GM18909 (cell line): ENCODE data around the gene MDGA2.
"Not testable (repeated sequence)": the region's sequence is repeated elsewhere in the genome, so short reads cannot be mapped to it uniquely, and the experiment has no call there.

Experiments
- ATAC-seq: cut with Tn5 transposase; IDR thresholded peaks from one replicate; pipeline ENCODE4 v1.9.1; 2021; ENCODE audit warnings: mild to moderate bottlenecking; ENCODE audit not compliant: unreplicated experiment, poor library complexity

Gene MDGA2

GRCh38 chr14:47186486-47186885 is 488.9 kb downstream of the MDGA2 start:
- ATAC-seq: no peak

GRCh38 chr14:47179906-47180305 is 495.5 kb downstream of the MDGA2 start:
- no peak for ATAC-seq

- ATAC-seq: not testable (repeated sequence)
Observed at GRCh38 chr14:47171896-47172295, 503.5 kb downstream of the MDGA2 start.

- no peak for ATAC-seq
Observed at GRCh38 chr14:47167402-47167801, 508.0 kb downstream of the MDGA2 start.

- ATAC-seq: no peak
Observed at GRCh38 chr14:47155395-47155794, 520.0 kb downstream of the MDGA2 start.

DNA sequence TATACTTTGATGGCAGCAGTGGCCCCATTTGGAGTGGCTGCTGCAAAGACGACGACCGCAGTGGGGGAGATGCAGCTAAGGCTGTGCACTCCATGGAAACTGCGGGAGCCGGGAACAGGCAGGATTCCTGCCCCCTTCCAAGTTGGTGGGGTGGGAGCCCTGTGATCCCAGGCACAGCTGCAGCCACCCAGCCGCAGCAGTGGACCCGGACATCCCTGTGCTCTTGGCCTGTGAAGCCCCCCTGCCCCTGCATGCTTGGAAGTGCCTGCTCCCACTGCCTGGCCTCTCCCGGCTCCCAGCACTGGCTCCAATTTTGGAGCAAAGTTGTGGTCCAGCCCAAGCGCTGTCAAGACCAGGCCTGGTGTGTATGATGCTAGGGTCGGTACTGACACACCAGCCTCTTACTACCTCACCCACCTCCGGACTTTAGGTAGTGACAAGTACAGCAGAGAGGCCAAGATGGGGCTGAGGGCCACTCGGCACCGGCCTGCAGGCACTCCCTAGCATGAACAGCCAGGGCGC is 521.1 kb downstream of the MDGA2 start:
- no peak for ATAC-seq

- no peak for ATAC-seq
Observed at GRCh38 chr14:47153746-47154145, 521.7 kb downstream of the MDGA2 start.

DNA sequence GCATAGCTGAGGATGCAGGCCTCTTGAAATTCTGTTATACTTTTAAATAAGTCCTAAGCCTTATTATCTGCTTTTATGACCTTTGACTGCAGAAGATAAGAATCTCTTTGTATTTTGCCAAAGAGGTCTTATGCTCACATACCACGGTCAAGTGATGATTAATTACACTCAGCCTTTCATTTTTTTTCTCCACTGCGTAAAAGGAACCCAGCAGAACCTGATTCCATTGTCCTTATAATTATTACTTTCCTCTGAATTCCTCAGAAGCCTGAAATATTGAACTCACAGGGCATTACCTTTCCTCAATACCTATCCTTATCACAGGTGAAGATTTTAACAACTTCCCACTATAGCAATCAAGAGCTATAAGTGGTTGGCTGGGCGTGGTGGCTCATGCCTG is 525.1 kb downstream of the MDGA2 start:
- ATAC-seq: no peak

DNA sequence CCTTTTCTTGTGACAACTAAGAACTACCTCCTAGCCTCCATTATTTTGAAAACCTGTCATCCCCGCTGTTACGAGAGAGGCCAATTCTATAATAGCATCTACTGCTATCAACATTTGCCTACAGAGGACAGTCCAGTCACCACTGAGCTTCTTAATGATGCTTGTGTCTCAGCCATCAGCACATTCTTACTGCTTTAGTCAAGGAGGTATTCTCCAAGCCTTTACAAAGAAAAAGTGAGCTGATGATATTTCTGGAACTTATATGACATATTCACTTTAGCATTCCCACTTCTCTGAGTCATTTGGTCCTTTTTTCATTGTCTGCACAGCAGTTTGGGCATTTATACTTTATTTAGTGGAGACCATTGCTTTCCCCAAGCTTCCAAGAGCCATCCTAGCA is 526.1 kb downstream of the MDGA2 start:
- ATAC-seq: no peak

DNA sequence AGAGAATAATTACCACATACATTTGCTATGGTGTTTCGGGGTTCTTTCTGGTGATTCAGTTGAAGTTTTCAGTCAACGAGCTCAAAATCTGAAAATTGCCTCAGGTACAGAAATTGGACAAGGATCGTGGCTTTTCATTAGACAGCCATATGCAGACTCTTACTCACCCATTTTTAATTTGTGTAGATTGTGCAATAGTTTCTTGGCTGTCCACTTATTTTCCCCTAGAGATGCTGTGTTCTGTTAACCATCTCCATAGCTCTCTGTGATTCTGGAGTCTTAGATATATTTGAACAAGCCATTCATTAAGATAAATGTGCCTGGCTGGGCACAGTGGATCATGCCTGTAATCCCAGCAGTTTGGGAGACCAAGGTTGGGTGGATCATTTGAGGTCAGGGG is 526.7 kb downstream of the MDGA2 start:
- no peak for ATAC-seq

DNA sequence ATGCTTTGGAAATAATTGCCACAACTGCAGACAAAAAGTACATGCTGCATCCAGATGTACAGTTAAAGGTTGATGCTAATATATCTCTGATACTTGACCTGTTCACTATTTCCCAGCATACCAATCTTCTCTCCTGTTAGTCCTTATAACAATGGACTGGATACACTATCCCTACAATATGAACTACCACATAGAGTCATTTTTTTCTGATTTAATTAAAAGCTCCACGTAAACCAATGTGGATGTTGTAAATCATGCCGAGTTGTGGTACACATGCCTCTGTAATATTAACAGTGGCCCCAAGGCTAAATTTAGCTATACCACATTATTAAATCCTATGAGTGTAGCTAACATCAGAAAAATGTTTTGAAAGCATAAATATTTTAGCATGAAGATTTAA is 554.8 kb downstream of the MDGA2 start:
- no peak for ATAC-seq

GRCh38 chr14:47103771-47104170 is 571.6 kb downstream of the MDGA2 start:
- no peak for ATAC-seq

DNA sequence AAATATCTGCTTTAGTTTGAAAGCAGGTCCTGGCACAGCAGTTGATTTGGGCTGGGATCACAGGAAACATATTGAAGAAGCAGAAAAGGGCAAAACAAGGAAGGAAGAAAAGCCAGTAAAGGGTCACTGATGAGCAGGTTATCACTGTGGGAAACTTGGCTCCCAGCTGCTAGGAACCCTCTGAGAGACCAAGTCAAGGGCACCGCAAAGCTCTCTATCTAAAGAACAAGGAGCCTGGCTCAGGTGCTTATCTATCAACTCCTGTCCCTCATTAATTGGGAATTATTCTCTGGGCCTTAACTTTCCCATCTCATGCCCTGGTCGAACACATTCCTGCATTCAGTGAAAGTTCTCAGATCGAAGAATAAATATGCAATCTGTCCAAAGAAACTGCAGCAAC is 572.9 kb downstream of the MDGA2 start:
- ATAC-seq: no peak

DNA sequence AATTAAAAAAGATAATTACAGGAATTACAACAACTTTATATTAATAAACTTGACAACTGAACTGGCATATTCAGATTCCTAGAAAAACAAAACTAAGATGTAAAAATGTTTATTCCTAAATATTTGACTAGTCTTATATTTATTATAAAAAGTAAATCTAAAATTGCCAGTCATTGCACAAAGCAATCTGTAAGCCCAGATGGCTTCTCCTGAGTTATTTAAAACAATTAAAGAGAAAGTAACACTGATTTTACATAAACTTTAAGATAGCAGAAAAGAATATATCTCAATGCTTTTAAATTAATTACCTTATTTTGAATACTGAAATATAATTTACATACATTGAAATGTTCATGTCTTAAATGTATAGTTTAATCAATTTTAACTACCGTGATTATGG is 589.7 kb downstream of the MDGA2 start:
- ATAC-seq: no peak

DNA sequence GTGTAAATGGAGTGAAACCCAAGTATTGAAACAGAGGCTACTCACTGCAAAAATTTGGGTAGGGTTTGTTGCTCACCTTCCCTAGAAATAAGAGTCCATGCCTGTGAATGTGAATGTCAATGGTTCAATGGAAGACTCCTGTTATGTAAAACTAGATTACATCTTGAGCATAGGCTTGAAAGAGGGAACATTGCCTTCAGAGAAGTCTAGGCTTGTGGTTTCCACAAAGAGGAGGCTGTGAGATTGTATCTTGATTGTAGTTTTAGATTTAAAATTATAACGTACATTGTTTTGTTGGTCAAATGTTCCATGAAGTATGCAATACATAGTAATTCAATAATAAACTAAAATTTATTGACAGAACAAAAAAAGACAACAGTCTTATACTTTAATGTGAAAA is 610.1 kb downstream of the MDGA2 start:
- ATAC-seq: no peak

DNA sequence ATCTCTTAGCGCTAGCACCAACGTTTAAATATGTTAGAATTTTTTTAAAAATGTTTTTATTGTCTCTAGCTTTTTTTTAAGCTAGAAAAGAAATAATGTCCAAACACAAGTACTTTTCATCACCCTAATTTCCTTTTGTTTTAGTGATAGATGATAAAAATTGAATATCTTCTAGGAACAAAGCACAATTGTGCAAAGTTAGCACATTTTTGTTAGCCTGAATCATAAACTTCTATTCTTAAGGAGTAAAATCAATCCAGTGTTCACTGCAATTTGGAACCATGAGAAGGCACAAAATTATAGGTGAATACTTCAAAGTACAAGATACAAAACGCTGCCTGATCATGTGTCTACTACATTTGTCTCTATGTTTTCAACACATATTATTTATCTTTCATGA is 615.4 kb downstream of the MDGA2 start:
- ATAC-seq: no peak

DNA sequence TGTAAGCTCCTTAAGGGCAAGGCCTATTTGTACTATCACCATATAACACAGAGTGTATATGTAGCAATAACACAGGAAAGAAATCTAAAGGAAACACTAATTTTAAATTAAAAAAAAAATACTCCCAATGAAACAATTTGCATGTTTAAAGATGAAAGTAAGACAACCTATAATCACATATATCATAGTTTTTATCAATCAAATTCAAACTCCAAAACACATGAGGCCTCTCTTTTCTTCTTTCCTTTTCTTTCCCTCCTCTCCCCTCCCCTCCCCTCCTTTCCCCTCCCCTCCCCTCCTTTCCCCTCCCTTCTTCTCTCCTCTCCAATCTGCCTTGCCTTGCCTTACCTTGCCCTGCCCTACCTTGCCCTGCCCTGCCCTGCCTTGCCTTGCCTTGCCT is 618.0 kb downstream of the MDGA2 start:
- no peak for ATAC-seq

DNA sequence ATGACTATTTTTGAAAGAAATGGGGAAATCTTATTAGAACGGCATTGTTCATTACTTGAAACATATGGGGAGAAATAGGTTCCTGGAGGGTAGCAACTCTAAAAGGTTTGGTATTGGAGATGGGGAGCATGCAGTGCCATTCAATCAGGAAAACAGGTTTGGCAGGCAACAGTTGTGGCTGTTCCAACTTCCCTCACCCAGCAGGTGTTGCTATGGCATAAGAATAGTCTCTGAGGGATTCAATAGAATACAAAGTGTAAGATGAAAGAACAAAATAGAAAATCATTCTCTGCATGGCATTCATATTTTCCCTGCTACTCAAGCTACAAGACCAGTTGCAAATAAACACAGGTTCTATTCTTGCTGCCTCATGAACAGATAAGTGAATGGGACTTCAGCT is 630.6 kb downstream of the MDGA2 start:
- no peak for ATAC-seq

DNA sequence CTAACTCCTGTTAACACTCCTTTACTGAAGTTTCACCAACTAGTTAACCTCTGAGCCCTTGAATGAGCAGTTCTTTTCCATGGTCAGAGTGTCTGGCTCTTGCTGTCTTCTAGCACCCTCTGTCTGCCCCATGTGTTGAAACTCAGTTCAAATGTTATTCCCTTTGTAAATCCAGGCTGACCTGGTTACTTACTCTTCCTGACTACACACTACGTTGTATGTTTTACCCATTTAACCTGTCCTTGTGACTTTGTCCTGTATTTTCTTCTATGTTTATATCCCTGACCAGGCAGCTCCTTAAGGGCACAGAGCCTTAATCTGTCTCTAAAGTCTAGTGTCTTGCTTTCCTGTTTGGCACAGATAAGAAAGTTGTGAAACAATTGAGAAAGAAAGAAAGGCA is 634.9 kb downstream of the MDGA2 start:
- ATAC-seq: no peak

- no peak for ATAC-seq
Observed at GRCh38 chr14:47039336-47039735, 636.1 kb downstream of the MDGA2 start.

DNA sequence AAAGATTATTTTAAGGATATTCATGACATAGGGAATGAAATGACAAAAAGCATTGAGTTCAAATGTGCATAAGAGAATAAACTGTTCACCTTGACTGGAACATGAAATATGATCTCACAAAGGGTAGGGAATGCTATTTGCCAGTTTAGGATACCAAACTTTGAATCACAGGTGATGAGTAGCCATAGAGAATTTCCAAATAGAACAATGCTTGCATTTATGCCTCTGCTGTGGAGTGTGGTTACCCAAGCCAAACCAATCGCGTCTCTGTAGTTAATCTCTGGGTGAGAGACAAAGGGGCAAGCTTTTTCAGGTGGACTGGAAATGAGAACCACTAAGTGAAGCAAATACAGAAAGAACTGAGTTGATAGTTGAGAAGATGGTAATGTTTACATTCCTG is 652.7 kb downstream of the MDGA2 start:
- no peak for ATAC-seq

DNA sequence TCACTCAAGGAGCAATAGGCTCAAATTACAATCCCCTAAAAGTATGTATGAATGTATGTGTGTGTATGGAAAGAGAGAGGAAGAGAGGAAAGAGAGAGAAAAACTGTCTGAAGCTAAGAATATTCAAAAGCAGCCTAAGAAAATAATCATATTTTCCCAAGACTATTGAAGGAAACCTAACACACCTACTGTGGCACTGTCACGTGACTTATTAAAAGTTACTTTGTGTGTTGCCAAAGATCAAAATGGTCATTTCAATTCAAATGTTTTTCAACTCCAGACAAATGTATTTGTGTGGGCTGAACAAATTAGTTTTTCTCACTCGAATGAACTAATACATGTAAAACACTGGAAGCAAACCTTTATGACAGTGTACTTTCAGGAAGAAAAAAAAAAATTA is 654.9 kb downstream of the MDGA2 start:
- no peak for ATAC-seq
